Mononuclear cell (primary cell): Measurements from ENCODE around the gene CDKN2D. TPM values are rescaled to one million over a fixed set of nuclear protein-coding genes. Genes with fewer than 3 reads are reported as not detected.
A peak's percentile ranks its signal among the peaks of the same experiment; 100 is the strongest.
"Not testable (repeated sequence)": the region's sequence is repeated elsewhere in the genome, so short reads cannot be mapped to it uniquely, and the experiment has no call there.

Source experiments
- H3K27me3 ChIP-seq: 2 replicates; pipeline ENCODE4 v1.6.0; 2011; ENCODE audit warnings: low read length, control low read depth; ENCODE audit not compliant: insufficient read depth
- H3K4me1 ChIP-seq: 2 replicates; pipeline ENCODE4 v1.5.1; 2011; ENCODE audit warnings: mild to moderate bottlenecking, low read length, control low read depth; ENCODE audit not compliant: insufficient read depth
- H3K4me3 ChIP-seq: 2 replicates; pipeline ENCODE4 v1.5.1; 2011; ENCODE audit warnings: mild to moderate bottlenecking, low read length, moderate library complexity
- H3K9me3 ChIP-seq: 2 replicates; pipeline ENCODE4 v1.5.1; 2011; ENCODE audit warnings: low read depth, mild to moderate bottlenecking, control low read depth, low read length
- total RNA-seq: library from RNA; depleted of rRNA; stranded (reverse); fragments of >200 nt; gene quantifications from one replicate; pipeline ENCODE4 v1.2.3, GENCODE V29; 2012

CDKN2D gene
- total RNA-seq, 1 donor, result 84.0 TPM

DNA sequence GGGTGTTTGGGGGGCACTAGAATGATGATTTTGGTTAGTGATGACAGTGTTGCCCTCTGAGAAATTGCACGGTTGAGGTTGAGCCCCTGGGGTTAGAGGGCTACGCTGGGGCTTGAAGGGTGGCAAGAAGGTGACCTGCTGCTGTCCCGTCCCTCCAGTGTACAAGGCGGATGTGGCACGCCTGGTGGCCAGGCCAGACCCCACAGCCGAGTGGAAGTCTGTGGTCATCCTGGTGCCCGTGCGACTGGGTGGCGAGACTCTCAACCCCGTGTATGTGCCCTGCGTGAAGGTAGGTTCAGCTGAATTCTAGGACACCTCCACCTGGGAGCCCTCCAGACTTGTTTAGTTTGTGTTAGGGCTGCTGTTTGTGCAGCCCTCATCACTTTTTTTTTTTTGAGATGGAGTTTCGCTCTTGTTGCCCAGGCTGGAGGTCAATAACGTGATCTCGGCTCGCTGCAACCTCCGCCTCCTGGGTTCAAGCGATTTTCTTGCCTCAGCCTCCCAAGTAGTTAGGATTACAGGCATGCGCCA is 20.0 kb downstream of the CDKN2D start:
- H3K9me3 ChIP-seq, result no peaks in the 10 kb centered on the region
- H3K4me3 ChIP-seq, result no peak overlapping the region
- peaks cover 37% of the 10 kb centered on the region for H3K4me1 ChIP-seq
- H3K27me3 ChIP-seq, result no peaks in the 10 kb centered on the region

DNA sequence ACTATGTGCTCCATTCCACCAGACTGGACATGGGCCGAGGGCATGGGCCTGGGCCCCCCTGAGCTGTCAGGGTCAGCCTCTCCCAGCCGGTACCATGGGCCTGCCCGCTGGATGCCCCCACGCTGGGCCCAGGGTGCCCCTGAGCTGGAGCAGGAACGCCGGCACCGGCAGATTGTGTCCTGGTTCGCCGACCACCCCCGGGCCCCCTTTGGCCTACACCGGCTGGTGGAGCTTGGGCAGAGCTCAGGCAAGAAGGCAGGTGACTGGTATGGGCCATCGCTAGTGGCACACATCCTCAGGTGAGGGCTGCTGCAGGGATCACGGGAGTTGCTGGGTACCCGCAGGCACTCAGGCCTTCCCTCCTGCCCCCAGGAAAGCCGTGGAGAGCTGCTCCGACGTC is 22.0 kb downstream of the CDKN2D start:
- Histone ChIP-seq H3K4me1 (peaks cover 22% of the 10 kb centered on the region), H3K9me3 (no peaks in the 10 kb centered on the region), H3K27me3 (no peaks in the 10 kb centered on the region), H3K4me3 (no peak overlapping the region)

- no peaks in the 10 kb centered on the region for H3K9me3 ChIP-seq
- peaks cover 28% of the 10 kb centered on the region for H3K4me1 ChIP-seq
- peak overlapping the region; percentile 81 for H3K4me3 ChIP-seq
- no peaks in the 10 kb centered on the region for H3K27me3 ChIP-seq
These were observed 24.0 kb downstream of the CDKN2D start for GRCh38 chr19:10544753-10545251.

- peak overlapping the region; percentile 81 for H3K4me3 ChIP-seq
- H3K9me3 ChIP-seq, result no peaks in the 10 kb centered on the region
- H3K4me1 ChIP-seq, result peaks cover 29% of the 10 kb centered on the region
- no peaks in the 10 kb centered on the region for H3K27me3 ChIP-seq
These were observed 24.5 kb downstream of the CDKN2D start for GRCh38 chr19:10544242-10544752.

- H3K27me3 ChIP-seq, result no peaks in the 10 kb centered on the region
- no peaks in the 10 kb centered on the region for H3K9me3 ChIP-seq
- peak within 1 kb of the TSS; percentile 81 for H3K4me3 ChIP-seq
- peaks cover 32% of the 10 kb centered on the region for H3K4me1 ChIP-seq
These were observed 25.1 kb downstream of the CDKN2D start, which contains the start of gene ATG4D for GRCh38 chr19:10543420-10544241. TSS of gene ATG4D (plus strand) at chr19:10543904. CDS start at chr19:10544091, 187 bp downstream.

DNA sequence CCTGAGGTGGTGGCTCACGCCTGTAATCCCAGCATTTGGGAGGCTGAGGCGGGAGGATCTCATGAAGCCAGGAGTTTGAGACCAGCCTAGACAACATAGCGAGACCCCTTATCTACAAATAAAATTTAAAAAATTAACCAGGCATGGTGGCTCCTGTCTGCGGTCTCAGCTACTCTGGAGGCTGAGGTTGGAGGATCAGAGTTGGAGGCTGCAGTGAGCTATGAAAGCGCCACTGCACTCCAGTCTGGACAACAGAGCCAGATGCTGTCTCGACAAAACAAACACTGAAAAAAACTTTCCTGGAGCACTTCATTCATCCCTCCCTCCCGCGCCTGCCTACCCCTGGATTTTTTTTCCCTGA is 25.7 kb downstream of the CDKN2D start:
- H3K9me3 ChIP-seq, result no peaks in the 10 kb centered on the region

GRCh38 chr19:10539016-10539415 is 29.8 kb downstream of the CDKN2D start:
- H3K4me3 ChIP-seq, H3K27me3 ChIP-seq, H3K9me3 ChIP-seq: not testable (repeated sequence)
- peaks cover 15% of the 10 kb centered on the region for H3K4me1 ChIP-seq

More for the DNA sequence above, 25.7 kb downstream of the CDKN2D start:
- Histone ChIP-seq H3K27me3 (peaks cover 1% of the 10 kb centered on the region), H3K4me3 (peak overlapping the region; percentile 81), H3K4me1 (peaks cover 32% of the 10 kb centered on the region)

GRCh38 chr19:10538204-10538983 is 30.4 kb downstream of the CDKN2D start:
- Histone ChIP-seq H3K9me3 (no peaks in the 10 kb centered on the region), H3K27me3 (peaks cover 3% of the 10 kb centered on the region), H3K4me1 (peaks cover 15% of the 10 kb centered on the region), H3K4me3 (no peak overlapping the region)

DNA sequence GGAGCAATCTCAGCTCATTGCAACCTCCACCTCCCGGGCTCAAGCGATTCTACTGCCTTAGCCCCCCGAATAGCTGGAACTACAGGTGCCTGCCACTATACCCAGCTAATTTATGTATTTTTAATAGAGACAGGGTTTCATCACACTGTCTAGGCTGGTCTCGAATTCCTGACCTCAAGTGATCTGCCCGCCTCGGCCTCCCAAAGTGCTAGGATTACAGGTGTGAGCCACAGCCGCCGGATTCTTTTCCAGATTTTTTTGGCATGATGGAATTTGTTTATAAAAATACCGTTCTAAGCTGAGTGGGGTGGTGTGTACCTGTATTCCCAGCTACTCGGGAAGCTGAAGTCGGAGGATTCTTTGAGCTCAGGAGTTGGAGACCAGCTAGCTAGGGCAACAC is 31.1 kb downstream of the CDKN2D start:
- Histone ChIP-seq H3K27me3 (peaks cover 3% of the 10 kb centered on the region), H3K9me3 (no peaks in the 10 kb centered on the region), H3K4me1 (peaks cover 10% of the 10 kb centered on the region), H3K4me3 (no peak overlapping the region)

GRCh38 chr19:10535613-10536012 is 33.2 kb downstream of the CDKN2D start:
- H3K4me3 ChIP-seq, result no peak overlapping the region
- H3K27me3 ChIP-seq, result peaks cover 3% of the 10 kb centered on the region
- H3K4me1 ChIP-seq, result peaks cover 5% of the 10 kb centered on the region
- no peaks in the 10 kb centered on the region for H3K9me3 ChIP-seq

DNA sequence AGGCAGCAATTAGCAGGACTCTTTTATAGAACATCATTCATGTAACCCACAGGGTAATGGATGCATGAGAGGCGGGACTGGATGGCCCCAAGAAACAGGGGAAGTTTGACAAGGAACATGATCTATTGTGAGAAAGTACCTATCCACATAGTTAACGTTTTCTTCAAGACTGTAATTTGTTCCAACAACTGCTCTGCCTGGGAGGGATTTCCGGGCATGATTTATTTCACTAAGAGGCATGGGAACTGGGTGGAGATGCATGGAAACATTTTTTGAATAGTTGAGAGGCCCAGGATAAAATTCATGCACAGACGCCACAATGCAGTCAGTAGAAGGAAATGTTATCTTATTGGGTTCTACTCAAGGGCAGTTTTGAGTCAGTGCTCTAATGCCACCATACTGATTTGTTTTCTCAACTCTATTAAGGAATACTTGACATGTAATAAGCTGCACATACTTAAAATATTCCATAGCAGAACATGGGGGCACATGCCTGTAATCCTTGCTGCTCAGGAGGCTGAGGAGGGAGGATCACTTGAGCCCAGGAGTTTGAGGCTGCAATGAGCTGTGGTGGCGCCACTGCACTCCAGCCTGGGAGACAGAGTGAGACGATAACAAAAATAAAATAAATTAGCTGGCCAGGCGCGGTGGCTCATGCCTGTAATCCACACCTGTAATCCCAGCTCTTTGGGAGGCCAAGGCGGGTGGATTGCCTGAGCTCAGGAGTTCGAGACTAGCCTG is 35.0 kb downstream of the CDKN2D start:
- Histone ChIP-seq H3K27me3 (peaks cover 3% of the 10 kb centered on the region), H3K9me3 (no peaks in the 10 kb centered on the region), H3K4me3 (no peak overlapping the region), H3K4me1 (no peaks in the 10 kb centered on the region)

GRCh38 chr19:10532457-10532856 is 36.3 kb downstream of the CDKN2D start:
- Histone ChIP-seq H3K9me3 (no peaks in the 10 kb centered on the region), H3K4me1 (no peaks in the 10 kb centered on the region), H3K27me3 (no peaks in the 10 kb centered on the region), H3K4me3 (no peak overlapping the region)

GRCh38 chr19:10526887-10527286 is 41.9 kb downstream of the CDKN2D start:
- not testable (repeated sequence) for H3K9me3 ChIP-seq, H3K4me3 ChIP-seq, H3K27me3 ChIP-seq
- H3K4me1 ChIP-seq, result peaks cover 11% of the 10 kb centered on the region

- Histone ChIP-seq H3K4me3 (no peak overlapping the region), H3K4me1 (peaks cover 18% of the 10 kb centered on the region), H3K9me3 (no peaks in the 10 kb centered on the region)
These were observed 43.1 kb downstream of the CDKN2D start for GRCh38 chr19:10525636-10526035.

More at GRCh38 chr19:10525636-10526035, 43.1 kb downstream of the CDKN2D start:
- H3K27me3 ChIP-seq, result no peaks in the 10 kb centered on the region
